NK-92 (cell line): ENCODE results near the gene PIGU.
"Not testable (repeated sequence)": the region's sequence is repeated elsewhere in the genome, so short reads cannot be mapped to it uniquely, and the experiment has no call there.

ENCODE experiments used
- DNase-seq: peaks from one replicate; lab custom pipeline; 2025; ENCODE audit not compliant: unreplicated experiment; lab: John Stamatoyannopoulos, UW

Gene PIGU, protein sequence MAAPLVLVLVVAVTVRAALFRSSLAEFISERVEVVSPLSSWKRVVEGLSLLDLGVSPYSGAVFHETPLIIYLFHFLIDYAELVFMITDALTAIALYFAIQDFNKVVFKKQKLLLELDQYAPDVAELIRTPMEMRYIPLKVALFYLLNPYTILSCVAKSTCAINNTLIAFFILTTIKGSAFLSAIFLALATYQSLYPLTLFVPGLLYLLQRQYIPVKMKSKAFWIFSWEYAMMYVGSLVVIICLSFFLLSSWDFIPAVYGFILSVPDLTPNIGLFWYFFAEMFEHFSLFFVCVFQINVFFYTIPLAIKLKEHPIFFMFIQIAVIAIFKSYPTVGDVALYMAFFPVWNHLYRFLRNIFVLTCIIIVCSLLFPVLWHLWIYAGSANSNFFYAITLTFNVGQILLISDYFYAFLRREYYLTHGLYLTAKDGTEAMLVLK

DNA sequence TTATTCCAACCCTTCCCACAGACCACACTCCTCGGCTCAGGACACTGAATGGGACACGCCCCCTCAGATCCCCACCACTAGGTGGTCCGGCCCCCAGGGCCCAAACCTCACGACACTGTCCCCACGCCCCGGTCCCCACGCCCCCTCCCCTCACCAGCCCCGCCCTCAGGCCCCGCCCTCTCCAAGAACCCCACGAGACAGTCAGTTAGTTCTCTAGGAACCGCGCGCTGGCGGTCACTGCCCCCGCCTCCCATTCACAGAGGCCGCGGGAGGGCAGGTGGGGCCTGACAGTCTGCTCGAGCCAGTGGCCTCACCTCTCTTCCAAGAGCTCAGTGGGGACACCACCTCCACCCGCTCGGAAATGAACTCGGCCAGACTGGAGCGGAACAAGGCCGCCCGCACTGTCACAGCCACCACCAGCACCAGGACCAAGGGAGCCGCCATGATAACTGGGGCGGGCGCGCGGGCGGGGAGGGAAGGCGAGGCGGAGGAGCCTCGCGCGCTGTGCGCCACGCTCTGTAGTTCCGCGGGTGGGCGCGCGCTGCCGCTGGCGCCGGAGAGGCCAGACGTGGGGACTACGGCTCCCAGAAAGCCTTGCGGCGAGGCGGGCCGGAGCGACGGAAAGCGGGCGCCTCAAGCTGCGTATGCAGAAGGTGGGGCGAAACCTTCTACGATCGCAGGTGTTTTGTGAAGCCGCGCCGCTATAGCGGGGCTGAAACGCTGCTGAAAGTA lies at the start of gene PIGU:
Gene PIGU (minus strand): TSS at position 451 of the 732 bp plus-strand sequence. CDS start 7 bp downstream, at position 444.
- peak; percentile 65 for DNase-seq

DNA sequence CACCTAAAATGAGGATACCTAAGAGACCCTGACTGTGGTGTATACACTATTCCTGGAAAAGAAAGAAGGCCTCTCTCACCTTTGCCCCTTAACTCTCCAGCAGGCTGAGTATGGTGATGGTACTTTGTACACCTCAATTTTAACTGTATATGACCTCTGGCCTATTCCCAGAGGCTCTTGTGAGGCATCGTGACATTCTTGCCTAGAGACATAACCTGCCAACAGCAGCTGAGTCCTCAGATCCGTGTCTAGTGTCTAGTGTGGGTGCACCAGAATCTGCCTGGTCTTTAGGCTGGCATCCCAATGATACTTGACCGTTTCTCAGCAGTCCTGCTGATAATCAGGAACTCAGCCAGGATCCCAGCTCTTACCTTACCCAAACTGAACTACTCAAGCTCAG lies 47.3 kb upstream of the PIGU start:
- DNase-seq = no peak

DNA sequence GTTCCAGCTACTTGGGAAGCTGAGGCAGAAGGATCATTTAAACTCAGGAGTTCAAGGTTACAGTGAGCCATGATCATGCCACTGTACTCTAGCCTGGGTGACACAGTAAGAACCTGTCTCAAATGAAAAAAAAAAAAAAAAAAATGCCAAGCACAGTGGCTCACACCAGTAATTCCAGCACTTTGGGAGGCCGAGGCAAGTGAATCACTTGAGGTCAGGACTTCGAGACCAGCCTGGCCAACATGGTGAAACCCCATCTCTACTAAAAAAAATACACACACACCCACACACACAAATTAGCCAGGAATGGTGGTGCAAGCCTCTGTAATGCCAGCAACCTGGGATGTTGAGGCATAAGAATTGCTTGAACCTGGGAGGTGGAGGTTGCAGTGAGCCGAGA lies 45.7 kb upstream of the PIGU start:
- not testable (repeated sequence) for DNase-seq

- DNase-seq = no peak
These were observed 43.4 kb upstream of the PIGU start for GRCh38 chr20:34720266-34720665.

- not testable (repeated sequence) for DNase-seq
These were observed 42.5 kb upstream of the PIGU start for GRCh38 chr20:34719242-34720017.

DNA sequence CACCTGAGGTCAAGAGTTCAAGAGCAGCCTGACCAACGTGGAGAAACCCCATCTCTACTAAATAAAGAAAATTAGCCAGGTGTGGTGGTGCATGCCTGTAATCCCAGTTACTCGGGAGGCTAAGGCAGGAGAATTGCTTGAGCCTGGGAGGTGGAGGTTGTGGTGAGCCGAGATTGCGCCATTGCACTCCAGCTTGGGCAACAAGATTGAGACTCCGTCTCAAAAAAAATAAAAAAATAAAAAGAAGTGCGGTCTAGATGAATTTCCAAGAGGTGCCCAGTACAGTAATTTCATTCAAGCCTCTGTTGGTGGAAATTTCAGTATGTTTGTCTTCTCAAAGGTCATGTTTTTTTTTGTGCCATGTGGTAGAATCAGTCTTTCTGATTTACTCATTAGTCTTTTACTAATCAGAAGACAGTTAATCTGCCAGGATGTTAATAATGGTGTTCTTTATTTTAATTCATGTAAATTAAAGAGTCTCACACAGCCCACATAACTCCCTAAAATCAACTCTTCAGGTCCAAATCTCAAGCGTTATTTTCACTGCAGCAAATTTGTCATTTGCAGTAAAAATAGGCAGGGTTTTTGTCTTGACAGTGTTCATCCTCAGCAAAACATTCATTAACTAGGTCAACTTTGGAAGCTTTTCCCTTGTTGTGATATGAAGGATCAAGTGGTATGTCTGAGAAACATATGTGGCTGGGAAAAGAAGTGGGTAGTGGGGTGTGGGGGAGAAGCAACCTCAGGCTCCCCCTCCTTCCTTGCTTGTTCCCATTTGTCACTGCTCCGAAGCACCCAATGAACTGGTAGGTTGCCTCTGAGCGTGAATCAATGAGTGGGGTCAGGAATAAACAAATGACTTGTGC lies 40.6 kb upstream of the PIGU start:
- DNase-seq = no peak

DNA sequence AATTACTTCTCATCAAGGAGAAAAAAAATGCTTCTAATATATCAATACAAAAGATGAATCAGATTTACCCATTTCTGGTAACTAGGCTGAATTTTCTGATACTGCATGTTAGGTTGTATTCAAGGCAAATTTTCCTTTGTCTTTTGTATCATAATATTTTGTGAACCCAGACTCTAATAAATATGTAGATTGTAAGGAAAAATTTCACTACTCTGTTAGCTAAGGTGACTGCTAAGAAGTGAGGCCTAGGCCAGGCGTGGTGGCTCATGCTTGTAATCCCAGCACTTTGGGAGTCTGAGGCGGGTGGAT lies 40.0 kb upstream of the PIGU start:
- no peak for DNase-seq

GRCh38 chr20:34715384-34715783 lies 38.5 kb upstream of the PIGU start:
- DNase-seq = no peak

DNA sequence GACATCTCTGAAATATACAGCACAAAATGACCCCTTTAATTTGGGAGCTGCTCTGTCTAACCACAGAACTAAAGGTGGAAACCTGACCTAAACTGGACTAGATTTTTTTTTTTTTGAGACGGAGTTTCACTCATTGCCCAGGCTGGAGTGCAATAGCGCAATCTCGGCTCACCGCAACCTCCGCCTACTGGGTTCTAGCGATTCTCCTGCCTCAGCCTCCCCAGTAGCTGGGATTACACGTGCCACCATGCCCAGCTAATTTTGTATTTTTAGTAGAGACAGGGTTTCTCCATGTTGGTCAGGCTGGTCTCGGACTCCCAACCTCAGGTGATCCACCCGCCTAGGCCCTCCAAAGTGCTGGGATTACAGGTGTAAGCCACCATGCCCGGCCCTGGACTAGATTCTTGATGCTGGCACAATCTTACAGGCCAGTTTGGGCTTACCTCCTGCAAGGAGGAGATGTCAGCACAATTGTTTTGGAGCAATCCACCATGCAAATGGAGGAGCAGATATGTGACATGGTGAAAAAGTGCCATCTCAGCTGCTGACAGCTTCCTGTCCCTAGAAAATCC lies 37.1 kb upstream of the PIGU start:
- DNase-seq = not testable (repeated sequence)

- no peak for DNase-seq
These were observed 36.5 kb upstream of the PIGU start for GRCh38 chr20:34713194-34713943.

DNA sequence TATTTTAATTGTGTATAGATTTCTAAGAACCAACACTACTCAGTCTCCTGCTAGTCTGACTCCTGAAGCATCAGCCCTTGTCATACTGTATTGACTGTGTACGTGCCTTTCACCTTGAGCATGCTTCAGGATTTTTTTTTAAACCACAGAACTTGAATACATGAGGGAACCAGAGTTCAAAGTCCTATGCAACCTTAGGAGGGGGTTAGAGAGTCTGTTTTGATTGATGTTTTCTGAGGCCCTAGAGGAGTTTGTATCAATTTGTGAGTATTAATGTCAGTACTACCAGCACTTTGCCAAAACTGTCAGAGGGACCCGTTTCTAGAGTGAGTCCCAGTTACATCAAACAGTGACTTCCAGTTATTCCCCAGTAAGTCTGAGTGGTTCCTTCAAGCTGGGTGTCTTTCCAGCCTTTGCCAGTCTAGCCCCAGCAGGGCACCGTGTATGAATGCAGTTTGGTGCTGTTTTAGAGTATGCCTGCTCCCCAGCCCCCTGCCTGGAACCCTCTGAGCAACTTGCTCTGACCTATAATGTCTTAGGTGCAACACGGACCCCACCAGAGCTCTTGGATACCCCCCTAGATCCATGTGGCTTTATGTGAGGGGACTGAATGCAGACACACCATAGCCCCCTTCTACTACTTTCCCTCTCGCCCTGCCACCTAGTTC lies 35.8 kb upstream of the PIGU start:
- DNase-seq = no peak

DNA sequence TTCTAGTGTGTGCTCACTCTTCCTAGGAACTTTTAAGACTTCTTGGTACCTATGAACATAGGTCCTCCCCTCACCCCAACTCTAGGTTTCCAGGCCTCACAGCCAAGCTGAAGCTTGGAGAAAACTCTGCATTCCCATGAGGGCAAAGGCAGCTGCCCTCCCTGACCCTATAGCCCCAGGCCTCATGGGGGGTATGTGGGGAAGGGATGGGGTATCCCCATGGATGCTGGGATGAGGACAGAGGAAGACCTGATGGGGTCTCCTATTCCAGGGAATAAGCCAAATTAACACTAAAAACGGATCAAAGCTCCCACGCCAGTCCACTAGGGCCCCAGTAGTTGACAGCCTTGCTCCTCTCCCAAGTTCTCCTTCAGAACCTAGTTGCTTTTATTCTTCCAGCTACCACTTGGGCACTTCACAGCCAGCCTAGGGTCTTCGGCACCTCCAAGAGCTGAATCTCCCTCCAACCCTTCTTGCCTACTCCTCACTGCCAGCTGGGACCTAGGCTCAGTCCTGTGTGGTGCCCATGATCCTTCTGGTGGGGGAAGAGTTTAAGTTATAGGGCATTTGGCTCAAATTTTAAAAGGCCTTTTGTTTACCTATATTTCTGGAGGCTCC lies 35.0 kb upstream of the PIGU start:
- no peak for DNase-seq

DNA sequence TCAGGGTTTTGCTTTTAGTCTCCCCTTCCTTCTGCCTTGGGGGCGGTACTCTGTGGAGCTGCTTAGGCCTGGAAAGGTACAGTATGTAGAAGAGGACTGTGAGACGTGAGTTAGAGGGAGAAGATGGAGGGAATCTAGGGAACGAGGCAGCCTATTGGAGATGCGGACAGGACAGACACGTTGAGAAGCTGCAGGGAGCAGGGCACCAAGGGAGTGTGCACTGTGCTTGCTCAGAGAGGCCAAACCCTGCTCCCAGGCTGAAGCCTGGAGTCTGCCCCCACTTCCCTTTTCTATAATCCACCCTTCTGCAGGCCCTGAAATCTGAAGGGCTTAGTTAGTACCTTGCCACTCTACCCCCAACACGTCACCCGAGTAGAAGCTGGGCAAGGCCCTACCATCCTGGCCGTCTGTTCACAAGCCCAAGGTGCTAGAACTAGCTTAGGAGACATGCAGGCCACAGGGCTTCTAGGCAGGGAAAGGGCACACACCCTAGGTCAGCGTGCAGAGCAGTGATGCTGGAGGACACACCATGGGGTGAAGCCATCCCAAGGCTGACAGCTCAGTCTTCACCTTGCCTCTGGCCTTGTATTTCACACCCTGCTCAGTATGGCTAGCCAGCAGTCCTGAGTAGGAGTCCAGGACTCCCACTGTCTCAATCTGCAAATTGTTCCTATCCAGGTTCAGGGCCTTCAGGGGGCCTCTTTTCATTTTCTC lies 34.1 kb upstream of the PIGU start:
- no peak for DNase-seq

- DNase-seq = no peak
These were observed 33.6 kb upstream of the PIGU start for GRCh38 chr20:34710568-34710839.

GRCh38 chr20:34709831-34710567 lies 33.1 kb upstream of the PIGU start:
- DNase-seq = no peak

DNA sequence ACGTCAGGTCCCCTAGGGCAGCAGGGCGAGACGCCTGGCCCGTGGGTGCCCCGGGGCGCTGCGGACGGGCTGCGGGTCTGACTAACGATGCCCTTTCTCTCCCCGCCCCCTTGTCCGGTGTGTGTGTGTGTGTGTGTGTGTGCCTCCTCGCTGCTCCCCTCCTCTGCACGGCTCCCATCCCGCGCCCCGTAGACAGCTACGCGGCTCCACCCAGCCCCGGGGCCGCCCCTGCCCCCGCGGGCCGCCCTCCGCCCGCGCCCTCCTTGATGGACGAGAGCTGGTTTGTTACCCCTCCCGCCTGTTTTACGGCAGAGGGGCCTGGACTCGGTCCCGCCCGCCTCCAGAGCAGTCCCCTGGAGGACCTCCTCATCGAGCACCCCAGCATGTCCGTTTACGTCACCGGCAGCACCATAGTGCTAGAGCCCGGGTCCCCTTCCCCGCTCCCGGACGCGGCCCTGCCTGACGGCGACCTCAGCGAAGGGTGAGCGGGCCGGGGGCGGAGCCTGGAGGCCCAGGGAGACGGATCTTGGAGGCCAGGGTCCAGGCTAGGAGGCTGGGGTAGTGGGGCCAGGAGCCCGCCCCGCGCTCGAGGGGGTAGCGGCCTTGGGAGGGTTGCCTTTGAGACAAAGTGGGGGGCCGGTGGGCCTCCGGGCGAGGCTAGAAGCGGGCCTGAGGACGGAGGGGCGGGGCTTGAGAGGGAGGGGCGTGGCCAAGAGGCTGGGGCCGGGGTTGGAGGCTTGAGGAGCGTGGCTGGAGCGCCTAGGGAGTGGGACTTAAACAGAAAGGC lies 32.3 kb upstream of the PIGU start:
- DNase-seq = no peak

GRCh38 chr20:34708621-34709043 lies 31.7 kb upstream of the PIGU start:
- DNase-seq = no peak
